A549 (cell line): ENCODE results near the gene MPRIP. TPM values are rescaled to one million over a fixed set of nuclear protein-coding genes. Genes with fewer than 3 reads are reported as not detected.
A peak's percentile ranks its signal among the peaks of the same experiment; 100 is the strongest.

ENCODE experiments used
- ATAC-seq, 2 experiments: fragments of 200-7000 bp in 1 of 2; fragments of >200 bp in 1 of 2; cut with Nextera tagmentation in 1 of 2; cut with Tn5 transposase in 1 of 2; 3 replicates each; pipeline versions ENCODE4 v1.8.0 to v1.9.1; 2018 to 2020; ENCODE audit warnings: mild to moderate bottlenecking in 1 of 2, moderate library complexity in 1 of 2
- CTCF ChIA-PET: fragments of 300-600 bp; sonication (Branson Sonifier 250); formaldehyde crosslinking; extraction: SDS; loops from one replicate; lab custom pipeline; 2021; ENCODE audit warnings: antibody characterized with exemption, inconsistent platforms; lab: Yijun Ruan, JAX
- POLR2A ChIA-PET: fragments of 350-600 bp; formaldehyde crosslinking; extraction: SDS; loops from one replicate; lab custom pipeline; 2021; ENCODE audit warnings: antibody characterized with exemption, inconsistent platforms; lab: Yijun Ruan, JAX
- DNase-seq, 2 experiments: peaks; one replicate each; pipeline versions ENCODE4 v3.0.0 to v3.0.0-alpha.2; 2011 to 2016; ENCODE audit warnings: low read depth in 1 of 2, low spot score in 1 of 2
- FAIRE-seq: peaks from 2 replicates; lab custom pipeline; 2011; peaks lifted over from hg19 to GRCh38; lab: Jason Lieb, UNC
- H3K27ac ChIP-seq, 2 experiments: fragments of >200 bp; sonication (Bioruptor Twin); formaldehyde crosslinking; 3 replicates each; pipeline ENCODE4 v1.5.1; 2016 to 2017
- H3K4me1 ChIP-seq: fragments of >200 bp; sonication (Bioruptor Twin); formaldehyde crosslinking; 3 replicates; pipeline ENCODE4 v1.6.1; 2016
- H3K4me2 ChIP-seq: fragments of >200 bp; sonication (Bioruptor Twin); formaldehyde crosslinking; 3 replicates; pipeline ENCODE4 v1.6.1; 2016
- H3K4me3 ChIP-seq: fragments of >200 bp; sonication (Bioruptor Twin); formaldehyde crosslinking; 3 replicates; pipeline ENCODE4 v1.5.1; 2016
- H3K9me3 ChIP-seq: fragments of >200 bp; sonication (Bioruptor Twin); formaldehyde crosslinking; 3 replicates; pipeline ENCODE4 v1.6.1; 2016
- CHD2 ChIP-seq: fragments of 150-350 bp; IDR thresholded peaks from 2 replicates; pipeline ENCODE4 v1.6.1; 2014; ENCODE audit warnings: low read length; ENCODE audit not compliant: partially characterized antibody
- HDAC2 ChIP-seq: fragments of 200-600 bp; sonication (generic); IDR thresholded peaks from 2 replicates; pipeline ENCODE4 v1.6.1; 2016
- HOXA7 ChIP-seq: fragments of 250-450 bp; sonication (Bioruptor Pico); IDR thresholded peaks from 2 replicates; pipeline ENCODE4 v1.5.0; 2020; ENCODE audit warnings: mild to moderate bottlenecking, moderate library complexity
- JUN ChIP-seq, 2 experiments: fragments of >200 bp; sonication (Bioruptor Twin); formaldehyde crosslinking; IDR thresholded peaks; 2 replicates in 1 of 2; 3 replicates in 1 of 2; pipeline ENCODE4 v1.6.1; 2016 to 2017
- JUNB ChIP-seq: fragments of >200 bp; sonication (Bioruptor Twin); formaldehyde crosslinking; IDR thresholded peaks from 2 replicates; pipeline ENCODE4 v1.6.1; 2016
- NR3C1 ChIP-seq: fragments of >200 bp; sonication (Bioruptor Twin); formaldehyde crosslinking; IDR thresholded peaks from 3 replicates; pipeline ENCODE4 v1.6.1; 2017
- RAD21 ChIP-seq, 2 experiments: fragments of >200 bp in 1 of 2; sonication (Bioruptor Twin) in 1 of 2; formaldehyde crosslinking in 1 of 2; IDR thresholded peaks in 1 of 2; conservative IDR thresholded peaks in 1 of 2; 2 replicates in 1 of 2; 3 replicates in 1 of 2; pipeline ENCODE4 v1.6.1; 2012 to 2018; ENCODE audit warnings: inconsistent platforms in 1 of 2
- SMC3 ChIP-seq: fragments of >200 bp; sonication (Bioruptor Twin); formaldehyde crosslinking; IDR thresholded peaks from 3 replicates; pipeline ENCODE4 v1.6.1; 2018; ENCODE audit warnings: inconsistent platforms
- TP53 ChIP-seq: fragments of 250-450 bp; sonication (Bioruptor Pico); IDR thresholded peaks from 2 replicates; pipeline ENCODE4 v1.5.0; 2021; ENCODE audit warnings: mild to moderate bottlenecking, moderate library complexity
- ZSCAN20 ChIP-seq: fragments of 250-450 bp; sonication (Bioruptor Pico); IDR thresholded peaks from 2 replicates; pipeline ENCODE4 v1.8.0; 2022; ENCODE audit warnings: mild to moderate bottlenecking, moderate library complexity
- WGBS: methylation state at CpG from one replicate; pipeline ENCODE4 v1.1.6; 2017; ENCODE audit errors: missing lambda C conversion rate; 5-methylcytosine and 5-hydroxymethylcytosine counted together
- polyA plus RNA-seq, 4 experiments: library from polyadenylated mRNA; depleted of rRNA in 3 of 4; stranded (reverse); fragments of >200 nt; fragmentation: RNase III in 1 of 4; extraction: RNeasy Plus Mini Kit Qiagen cat#74134 plus additional on column Dnase treatment in 1 of 4; gene quantifications; 2 replicates in 3 of 4; 3 replicates in 1 of 4; pipeline ENCODE4 v1.2.3, GENCODE V29; 2011 to 2017
- TF ChIP-seq, protein P1 (sequence below): fragments of 250-450 bp; sonication (Bioruptor Pico); IDR thresholded peaks from 2 replicates; pipeline ENCODE4 v1.5.0; 2021; ENCODE audit warnings: mild to moderate bottlenecking, moderate library complexity, borderline replicate concordance
- TF ChIP-seq, protein P2 (sequence below): fragments of 450-650 bp; IDR thresholded peaks from 2 replicates; pipeline ENCODE4 v1.6.1; 2014; ENCODE audit warnings: antibody characterized with exemption
- TF ChIP-seq, protein P3 (sequence below): fragments of >200 bp; sonication (Bioruptor Twin); formaldehyde crosslinking; IDR thresholded peaks from 2 replicates; pipeline ENCODE4 v1.6.1; 2016
- TF ChIP-seq, protein P4 (sequence below): fragments of 250-450 bp; sonication (Bioruptor Pico); IDR thresholded peaks from 2 replicates; pipeline ENCODE4 v1.5.0; 2020; ENCODE audit warnings: low read depth, mild to moderate bottlenecking, moderate library complexity

Gene MPRIP
- polyA plus RNA-seq, 2 of the 4 experiments (the other 2 are of a cell fraction) = 147 to 228 TPM

DNA sequence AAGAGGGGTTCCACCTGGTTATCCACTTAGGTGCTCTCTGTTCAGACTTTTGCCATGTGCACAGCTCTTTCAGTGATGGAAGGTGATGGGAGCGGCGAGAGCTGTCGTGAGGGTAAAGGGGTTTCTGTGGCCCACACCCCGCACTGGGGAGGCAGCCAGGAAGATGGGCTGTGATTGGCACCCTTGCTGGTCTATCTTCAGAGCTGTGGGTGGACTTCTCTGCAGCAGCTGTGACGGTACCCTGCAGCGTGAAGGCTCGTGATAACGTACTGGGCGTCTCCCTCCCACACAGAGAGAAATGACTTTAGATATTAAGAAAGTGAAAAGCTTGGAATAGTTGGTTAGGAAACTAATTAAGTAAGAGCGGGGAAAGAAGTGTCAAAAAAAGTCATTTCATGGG, 45.8 kb downstream of the MPRIP start:
- Histone ChIP-seq H3K4me1 (peaks cover 72% of the 10 kb centered on the region), H3K27ac (peak overlapping the region in 1 of 2 experiments; percentile 32; a peak in 3 of 6 replicates), H3K4me2 (no peak overlapping the region), H3K9me3 (no peaks in the 10 kb centered on the region), H3K4me3 (no peak overlapping the region)
- TF ChIP-seq, protein P1, sequence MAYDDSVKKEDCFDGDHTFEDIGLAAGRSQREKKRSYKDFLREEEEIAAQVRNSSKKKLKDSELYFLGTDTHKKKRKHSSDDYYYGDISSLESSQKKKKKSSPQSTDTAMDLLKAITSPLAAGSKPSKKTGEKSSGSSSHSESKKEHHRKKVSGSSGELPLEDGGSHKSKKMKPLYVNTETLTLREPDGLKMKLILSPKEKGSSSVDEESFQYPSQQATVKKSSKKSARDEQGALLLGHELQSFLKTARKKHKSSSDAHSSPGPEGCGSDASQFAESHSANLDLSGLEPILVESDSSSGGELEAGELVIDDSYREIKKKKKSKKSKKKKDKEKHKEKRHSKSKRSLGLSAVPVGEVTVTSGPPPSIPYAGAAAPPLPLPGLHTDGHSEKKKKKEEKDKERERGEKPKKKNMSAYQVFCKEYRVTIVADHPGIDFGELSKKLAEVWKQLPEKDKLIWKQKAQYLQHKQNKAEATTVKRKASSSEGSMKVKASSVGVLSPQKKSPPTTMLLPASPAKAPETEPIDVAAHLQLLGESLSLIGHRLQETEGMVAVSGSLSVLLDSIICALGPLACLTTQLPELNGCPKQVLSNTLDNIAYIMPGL = no peak
- TF ChIP-seq CHD2 (no peak), HOXA7 (CRISPR knock-in tag) (0 out of 2 replicates have a peak, but pooled peaks have one; percentile 9), SMC3 (no peak), JUNB (no peak), HDAC2 (no peak)
- DNase-seq (no peak), FAIRE-seq (no peak), ATAC-seq (no peak)
- POLR2A ChIA-PET = interaction anchor here (0.6 kb wide), 1 partner anchor 81 kb away, joined by 10 read pairs; no protein-coding TSS in a partner anchor
- CTCF ChIA-PET = interaction anchor here (0.6 to 1.6 kb wide), 4 partner anchors 12 to 75 kb away, joined by 3 to 6 read pairs (median 4); no protein-coding TSS in a partner anchor
- 94% methylated on average over 10 of the region's 10 CpGs for WGBS

DNA sequence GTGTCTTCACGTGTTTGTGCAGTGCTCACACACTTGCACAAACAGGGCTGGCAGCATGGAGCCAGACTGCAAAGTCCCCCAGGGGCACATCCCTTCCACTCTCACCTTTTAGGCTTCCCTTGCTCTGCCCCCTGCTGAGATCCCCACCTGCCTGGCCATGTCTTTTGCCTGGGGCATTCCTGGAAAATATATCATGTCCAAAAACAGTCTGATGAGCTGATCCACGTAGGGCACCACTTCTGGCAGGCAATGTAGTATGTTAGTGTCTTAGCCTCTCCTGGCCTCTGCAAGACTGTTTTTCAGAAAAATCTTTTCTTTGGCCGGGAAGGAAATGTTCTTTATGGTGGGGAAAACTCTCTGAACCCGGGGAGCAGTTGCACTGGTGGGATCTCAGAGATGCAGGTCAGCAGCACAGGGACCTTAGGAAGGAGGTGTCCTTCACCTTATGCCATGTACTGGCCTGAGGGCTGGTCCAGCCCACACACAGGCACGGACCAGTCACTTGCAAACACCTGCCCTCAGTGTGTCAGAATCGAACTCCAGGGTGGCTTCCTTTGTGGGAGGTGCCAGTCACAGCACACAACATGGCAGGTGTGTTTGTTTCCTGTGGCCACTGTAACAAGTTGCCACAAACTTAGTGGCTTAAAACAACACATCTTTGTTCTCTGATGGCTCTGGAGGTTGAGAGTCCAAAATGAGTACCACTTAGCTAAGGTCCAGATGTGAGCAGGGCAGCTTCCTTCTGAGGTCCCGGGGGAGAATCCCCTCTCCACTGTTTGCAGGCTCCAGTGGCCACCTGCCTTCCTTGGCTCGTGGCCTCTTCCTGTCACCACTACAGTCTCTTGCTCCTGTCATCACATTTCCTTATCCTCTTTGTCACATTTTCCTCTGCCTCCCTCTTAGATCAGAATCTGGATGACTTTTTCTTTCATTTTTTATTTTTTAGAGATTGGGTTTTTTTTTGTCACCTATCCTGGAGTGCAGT, 46.6 kb downstream of the MPRIP start:
- FAIRE-seq (peak; percentile 67), DNase-seq (no peak), ATAC-seq (no peak)
- Histone ChIP-seq H3K4me3 (no peak overlapping the region), H3K4me2 (no peak overlapping the region), H3K27ac (peak overlapping the region in 1 of 2 experiments; percentile 32; a peak in 3 of 6 replicates), H3K9me3 (no peaks in the 10 kb centered on the region), H3K4me1 (peaks cover 80% of the 10 kb centered on the region)
- TF ChIP-seq JUNB (no peak), RAD21 (conservative IDR thresholded peaks at IDR 0.05 in 1 of 2, IDR thresholded peaks at IDR 0.05 in 1 of 2) (no peak), NR3C1 (no peak), TP53 (CRISPR knock-in tag) (no peak), ZSCAN20 (no peak)
- TF ChIP-seq, protein P2, sequence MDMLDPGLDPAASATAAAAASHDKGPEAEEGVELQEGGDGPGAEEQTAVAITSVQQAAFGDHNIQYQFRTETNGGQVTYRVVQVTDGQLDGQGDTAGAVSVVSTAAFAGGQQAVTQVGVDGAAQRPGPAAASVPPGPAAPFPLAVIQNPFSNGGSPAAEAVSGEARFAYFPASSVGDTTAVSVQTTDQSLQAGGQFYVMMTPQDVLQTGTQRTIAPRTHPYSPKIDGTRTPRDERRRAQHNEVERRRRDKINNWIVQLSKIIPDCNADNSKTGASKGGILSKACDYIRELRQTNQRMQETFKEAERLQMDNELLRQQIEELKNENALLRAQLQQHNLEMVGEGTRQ = no peak
- CTCF ChIA-PET = interaction anchor here (0.6 to 1.6 kb wide), 4 partner anchors 12 to 75 kb away, joined by 3 to 6 read pairs (median 4); no protein-coding TSS in a partner anchor
- WGBS = 79% methylated on average over 8 of the region's 8 CpGs
- POLR2A ChIA-PET = no interaction called here

DNA sequence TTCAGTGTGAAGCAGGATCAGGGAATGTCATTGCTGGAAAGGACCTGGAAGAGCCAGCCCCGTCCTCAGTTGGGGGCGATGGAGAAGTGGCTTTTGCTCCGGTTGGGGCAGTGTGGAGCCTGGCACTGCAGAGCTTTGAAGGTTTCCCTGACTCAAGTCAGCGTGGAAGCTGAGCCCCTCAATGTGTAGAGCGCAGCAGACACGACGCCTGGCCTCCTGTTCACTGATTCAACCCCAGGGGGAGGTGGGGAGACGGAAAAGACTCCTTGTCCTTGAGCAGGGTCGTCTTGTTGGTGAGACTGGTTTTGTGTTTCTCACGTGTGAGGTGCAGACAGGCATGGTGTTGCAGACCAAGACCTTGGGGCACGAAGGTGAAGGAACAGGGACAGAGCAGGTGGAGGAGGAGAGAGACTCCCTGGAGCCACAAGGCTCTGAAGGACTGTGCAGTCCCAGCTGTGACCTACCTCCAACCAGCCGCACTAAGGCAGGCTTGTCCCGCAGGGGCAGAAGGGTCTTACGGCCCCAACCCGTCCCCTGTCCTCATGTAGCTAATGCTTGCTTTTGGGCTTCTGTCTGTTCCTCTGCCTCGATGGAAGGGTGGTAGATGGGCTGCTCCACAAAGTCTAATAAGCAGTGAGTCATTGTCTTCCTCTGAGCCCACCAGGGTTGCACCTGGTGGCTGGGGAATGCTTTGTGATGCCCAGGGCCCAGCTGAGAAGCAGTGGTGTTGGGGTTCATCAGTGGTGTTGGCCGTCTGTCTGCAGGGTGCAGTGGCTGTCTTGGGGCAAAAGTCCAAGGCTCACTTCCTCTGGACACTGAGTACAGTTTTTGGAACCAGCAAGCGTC, 47.8 kb downstream of the MPRIP start:
- TF ChIP-seq JUNB (no peak), JUN (IDR thresholded peaks at IDR 0.05) (no peak)
- TF ChIP-seq, protein P3, sequence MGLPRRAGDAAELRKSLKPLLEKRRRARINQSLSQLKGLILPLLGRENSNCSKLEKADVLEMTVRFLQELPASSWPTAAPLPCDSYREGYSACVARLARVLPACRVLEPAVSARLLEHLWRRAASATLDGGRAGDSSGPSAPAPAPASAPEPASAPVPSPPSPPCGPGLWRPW = no peak
- TF ChIP-seq, protein P4, sequence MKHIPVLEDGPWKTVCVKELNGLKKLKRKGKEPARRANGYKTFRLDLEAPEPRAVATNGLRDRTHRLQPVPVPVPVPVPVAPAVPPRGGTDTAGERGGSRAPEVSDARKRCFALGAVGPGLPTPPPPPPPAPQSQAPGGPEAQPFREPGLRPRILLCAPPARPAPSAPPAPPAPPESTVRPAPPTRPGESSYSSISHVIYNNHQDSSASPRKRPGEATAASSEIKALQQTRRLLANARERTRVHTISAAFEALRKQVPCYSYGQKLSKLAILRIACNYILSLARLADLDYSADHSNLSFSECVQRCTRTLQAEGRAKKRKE (CRISPR knock-in tag) = no peak
- TF ChIP-seq, all 56 proteins: peak for 0
- H3K4me1 ChIP-seq = peaks cover 86% of the 10 kb centered on the region
- FAIRE-seq (no peak), DNase-seq (no peak), ATAC-seq (no peak)
- ChIA-PET POLR2A (no interaction called here), CTCF (interaction anchor here (0.5 to 1.4 kb wide), 3 partner anchors 10 to 25 kb away, joined by 3 to 4 read pairs (median 3); no protein-coding TSS in a partner anchor)
- peak overlapping the region; percentile 11 for H3K4me2 ChIP-seq
- no peak overlapping the region for H3K4me3 ChIP-seq
- 85% methylated on average over 18 of the region's 18 CpGs for WGBS
- no peaks in the 10 kb centered on the region for H3K9me3 ChIP-seq
- peak overlapping the region in 1 of 2 experiments; percentile 17; a peak in 3 of 6 replicates for H3K27ac ChIP-seq
